Measurements from ENCODE around the gene AADACL4.

The AADACL4 gene

DNA sequence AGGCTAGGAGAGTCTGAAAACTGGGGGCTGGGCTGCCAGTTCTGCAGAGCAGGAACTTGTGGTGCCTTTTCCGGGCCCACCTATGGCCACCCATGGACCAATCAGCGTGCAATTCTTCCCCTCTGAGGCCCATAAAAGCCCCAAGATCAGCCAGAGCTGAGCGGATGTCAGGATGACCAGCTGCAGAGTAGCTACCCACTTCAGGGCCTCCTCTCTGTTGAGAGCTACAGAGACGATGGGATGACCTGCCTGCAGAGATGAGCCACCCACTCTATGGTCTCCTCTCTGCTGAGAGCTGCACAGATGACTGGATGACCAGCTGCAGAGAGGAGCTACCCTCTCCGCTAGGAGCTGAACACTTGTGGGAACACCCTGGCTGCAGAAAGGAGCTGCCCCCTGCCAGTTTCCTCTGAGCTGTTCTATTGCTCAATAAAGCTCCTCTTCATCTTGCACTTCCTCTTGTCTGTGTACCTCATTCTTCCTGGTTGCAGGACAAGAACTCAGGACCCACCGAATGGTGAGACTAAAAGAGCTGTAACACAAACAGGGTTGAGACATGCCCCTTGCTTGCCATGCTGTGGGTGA is 12.8 kb upstream of the AADACL4 start:
- H3K9me3 ChIP-seq (ENCODE audit: control insufficient read depth, insufficient read depth, low read length) = 0 out of 2 replicates have a peak, but pooled peaks cover 7% of the 10 kb centered on the region
- no peak overlapping the region for H3K9ac ChIP-seq (ENCODE audit: low read depth, low read length)
- H3K4me1 ChIP-seq (ENCODE audit: control insufficient read depth, insufficient read depth, low read length) = peaks cover 25% of the 10 kb centered on the region
- H3K4me3 ChIP-seq (ENCODE audit: low read depth, low read length) = no peak overlapping the region
- H3K27ac ChIP-seq (ENCODE audit: low read depth, low read length) = no peak overlapping the region
- no peaks in the 10 kb centered on the region for H3K27me3 ChIP-seq (ENCODE audit: control insufficient read depth, insufficient read depth, low read length)
- H3K36me3 ChIP-seq (ENCODE audit: control insufficient read depth, insufficient read depth, low read length) = no peaks in the 10 kb centered on the region

DNA sequence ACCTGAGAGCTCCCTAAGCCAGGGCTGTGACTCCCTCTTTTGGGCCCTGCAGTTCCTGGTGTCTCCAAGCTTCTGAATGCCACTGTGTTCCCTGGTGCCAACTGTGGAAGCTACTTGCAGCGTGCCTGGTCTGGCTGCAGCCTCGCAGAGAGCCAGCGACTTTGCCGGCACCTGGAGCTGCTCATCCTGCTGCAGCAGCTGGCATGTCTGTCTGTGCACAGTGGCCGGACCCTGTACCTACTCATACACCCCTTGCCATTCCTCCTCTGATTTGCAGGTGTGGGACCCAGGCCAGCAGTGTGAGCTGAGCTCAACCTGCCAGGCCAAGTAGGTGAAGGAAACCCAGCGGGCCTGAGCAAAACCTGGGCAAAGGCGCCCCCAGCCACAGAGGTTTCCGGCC is 12.3 kb upstream of the AADACL4 start:
- H3K4me3 ChIP-seq (ENCODE audit: low read depth, low read length) = no peak overlapping the region
- no peaks in the 10 kb centered on the region for H3K36me3 ChIP-seq (ENCODE audit: control insufficient read depth, insufficient read depth, low read length)
- peaks cover 27% of the 10 kb centered on the region for H3K4me1 ChIP-seq (ENCODE audit: control insufficient read depth, insufficient read depth, low read length)
- H3K27me3 ChIP-seq (ENCODE audit: control insufficient read depth, insufficient read depth, low read length) = no peaks in the 10 kb centered on the region
- H3K27ac ChIP-seq (ENCODE audit: low read depth, low read length) = no peak overlapping the region
- H3K9ac ChIP-seq (ENCODE audit: low read depth, low read length) = no peak overlapping the region
- H3K9me3 ChIP-seq (ENCODE audit: control insufficient read depth, insufficient read depth, low read length) = 0 out of 2 replicates have a peak, but pooled peaks cover 7% of the 10 kb centered on the region

DNA sequence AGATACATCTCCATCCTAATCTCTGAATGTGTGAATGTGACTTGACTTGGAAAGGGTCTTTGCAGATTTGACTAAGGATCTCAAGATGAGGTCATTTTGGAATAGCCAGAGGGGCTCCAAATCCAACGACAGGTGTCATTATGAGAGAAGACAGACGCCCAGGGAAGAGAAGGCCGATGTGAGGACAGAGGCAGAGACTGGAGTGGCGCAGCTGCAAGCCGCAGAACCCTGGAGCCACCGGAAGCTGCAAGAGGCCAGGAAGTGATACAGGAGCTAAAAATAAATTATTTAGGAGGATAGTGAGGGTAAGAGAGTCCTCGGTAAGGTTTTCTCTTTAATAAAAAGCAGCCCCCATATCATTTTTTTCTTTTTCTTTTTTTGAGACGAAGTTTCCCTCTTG is 9.7 kb upstream of the AADACL4 start:
- H3K9ac ChIP-seq (ENCODE audit: low read depth, low read length) = no peak overlapping the region
- H3K4me3 ChIP-seq (ENCODE audit: low read depth, low read length) = no peak overlapping the region
- H3K27ac ChIP-seq (ENCODE audit: low read depth, low read length) = no peak overlapping the region
- peaks cover 20% of the 10 kb centered on the region for H3K9me3 ChIP-seq (ENCODE audit: control insufficient read depth, insufficient read depth, low read length)
- H3K4me1 ChIP-seq (ENCODE audit: control insufficient read depth, insufficient read depth, low read length) = peaks cover 18% of the 10 kb centered on the region
- H3K27me3 ChIP-seq (ENCODE audit: control insufficient read depth, insufficient read depth, low read length) = no peaks in the 10 kb centered on the region
- no peaks in the 10 kb centered on the region for H3K36me3 ChIP-seq (ENCODE audit: control insufficient read depth, insufficient read depth, low read length)

DNA sequence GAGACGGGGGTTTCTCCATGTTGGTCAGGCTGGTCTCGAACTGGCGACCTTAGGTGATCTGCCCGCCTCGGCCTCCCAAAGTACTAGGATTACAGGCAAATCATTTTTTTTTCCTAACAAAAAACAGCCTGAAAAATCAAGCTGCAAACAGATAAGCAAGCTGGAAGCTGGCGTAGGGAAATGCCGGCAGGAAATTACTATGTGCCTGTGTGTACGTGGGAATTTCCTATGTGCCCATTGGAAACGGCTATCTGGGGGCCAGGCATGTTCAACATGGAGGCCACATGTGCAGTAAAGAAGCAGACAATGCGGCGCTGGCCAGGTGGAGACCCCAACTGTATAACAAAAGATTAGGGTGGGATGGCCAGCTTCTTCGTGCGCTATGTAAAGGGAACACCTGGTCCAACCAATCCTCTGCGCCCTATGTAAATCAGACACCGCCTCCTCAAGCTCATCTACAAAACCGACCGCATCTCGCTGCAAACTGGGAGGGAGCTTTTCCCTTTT is 9.1 kb upstream of the AADACL4 start:
- Histone ChIP-seq H3K9ac (ENCODE audit: low read depth, low read length) (no peak overlapping the region), H3K27ac (ENCODE audit: low read depth, low read length) (no peak overlapping the region), H3K36me3 (ENCODE audit: control insufficient read depth, insufficient read depth, low read length) (no peaks in the 10 kb centered on the region), H3K27me3 (ENCODE audit: control insufficient read depth, insufficient read depth, low read length) (no peaks in the 10 kb centered on the region), H3K4me1 (ENCODE audit: control insufficient read depth, insufficient read depth, low read length) (peaks cover 16% of the 10 kb centered on the region), H3K9me3 (ENCODE audit: control insufficient read depth, insufficient read depth, low read length) (peaks cover 25% of the 10 kb centered on the region), H3K4me3 (ENCODE audit: low read depth, low read length) (no peak overlapping the region)

DNA sequence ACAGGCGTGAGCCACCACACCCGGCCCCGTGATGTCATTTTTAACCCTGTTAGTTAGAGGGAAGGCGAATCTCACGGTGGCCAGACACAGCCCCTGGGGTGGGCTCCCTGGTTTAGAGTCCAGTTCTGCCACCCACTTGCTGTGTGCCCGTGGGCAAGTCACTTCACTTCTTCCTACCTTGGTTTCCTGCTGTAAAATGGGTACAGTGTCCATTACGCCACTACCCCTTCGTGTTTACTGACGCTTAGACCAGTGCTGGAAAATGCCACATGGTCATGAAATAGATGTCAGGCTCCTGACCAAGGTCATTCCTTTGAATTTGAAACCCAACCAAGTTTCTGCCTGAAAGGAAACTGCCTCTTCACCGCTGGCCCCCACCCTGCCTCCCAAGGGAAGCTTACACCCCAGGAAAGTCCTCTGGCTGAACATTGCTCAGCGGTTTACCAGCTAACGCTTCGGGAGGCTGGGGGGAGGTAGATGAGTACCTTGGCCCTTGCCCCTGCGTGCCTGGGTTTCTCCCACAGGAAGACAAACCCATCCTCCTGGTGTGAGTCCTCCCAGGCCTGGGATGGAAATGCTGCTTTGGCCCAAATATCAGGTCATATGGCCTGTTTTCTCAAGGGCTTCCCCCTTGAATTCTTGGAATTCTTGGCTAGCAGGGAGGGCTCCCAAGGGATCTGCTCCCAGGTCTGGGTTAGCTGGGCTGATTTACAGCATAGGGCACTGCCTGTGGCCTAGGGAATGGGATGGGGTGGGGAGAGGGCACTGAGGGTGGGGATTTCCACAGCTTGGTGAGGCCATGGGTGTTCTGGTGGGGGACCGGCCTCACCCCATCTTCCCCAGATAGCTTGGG is 7.6 kb upstream of the AADACL4 start:
- peaks cover 9% of the 10 kb centered on the region; the same call in 1 of the 2 replicates for H3K4me1 ChIP-seq (ENCODE audit: control insufficient read depth, insufficient read depth, low read length)
- H3K4me3 ChIP-seq (ENCODE audit: low read depth, low read length) = no peak overlapping the region
- no peaks in the 10 kb centered on the region for H3K36me3 ChIP-seq (ENCODE audit: control insufficient read depth, insufficient read depth, low read length)
- no peaks in the 10 kb centered on the region for H3K27me3 ChIP-seq (ENCODE audit: control insufficient read depth, insufficient read depth, low read length)
- H3K9me3 ChIP-seq (ENCODE audit: control insufficient read depth, insufficient read depth, low read length) = peaks cover 34% of the 10 kb centered on the region
- peak overlapping the region; percentile 62 for H3K27ac ChIP-seq (ENCODE audit: low read depth, low read length)
- no peak overlapping the region for H3K9ac ChIP-seq (ENCODE audit: low read depth, low read length)

DNA sequence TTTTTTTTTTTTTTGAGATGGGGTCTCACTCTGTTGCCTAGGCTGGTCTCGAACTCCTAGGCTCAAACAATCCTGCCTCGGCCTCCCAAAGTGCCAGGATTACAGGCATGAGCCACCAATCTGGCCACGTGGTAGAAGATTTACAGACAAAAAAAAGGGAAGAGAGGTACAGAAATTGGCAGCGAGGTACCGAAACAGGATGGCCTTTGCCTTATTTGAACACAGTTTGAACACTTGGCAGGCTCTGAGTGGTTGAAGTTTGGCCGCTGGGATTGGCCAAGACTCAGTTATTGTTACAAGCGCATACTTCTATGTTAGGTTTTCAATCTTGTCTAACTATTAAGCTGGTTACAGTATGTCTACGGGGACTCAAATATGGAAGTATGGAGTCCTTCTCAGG is 6.2 kb upstream of the AADACL4 start:
- Histone ChIP-seq H3K27me3 (ENCODE audit: control insufficient read depth, insufficient read depth, low read length) (no peaks in the 10 kb centered on the region), H3K4me1 (ENCODE audit: control insufficient read depth, insufficient read depth, low read length) (peaks cover 9% of the 10 kb centered on the region; the same call in 1 of the 2 replicates), H3K9me3 (ENCODE audit: control insufficient read depth, insufficient read depth, low read length) (peaks cover 36% of the 10 kb centered on the region)

DNA sequence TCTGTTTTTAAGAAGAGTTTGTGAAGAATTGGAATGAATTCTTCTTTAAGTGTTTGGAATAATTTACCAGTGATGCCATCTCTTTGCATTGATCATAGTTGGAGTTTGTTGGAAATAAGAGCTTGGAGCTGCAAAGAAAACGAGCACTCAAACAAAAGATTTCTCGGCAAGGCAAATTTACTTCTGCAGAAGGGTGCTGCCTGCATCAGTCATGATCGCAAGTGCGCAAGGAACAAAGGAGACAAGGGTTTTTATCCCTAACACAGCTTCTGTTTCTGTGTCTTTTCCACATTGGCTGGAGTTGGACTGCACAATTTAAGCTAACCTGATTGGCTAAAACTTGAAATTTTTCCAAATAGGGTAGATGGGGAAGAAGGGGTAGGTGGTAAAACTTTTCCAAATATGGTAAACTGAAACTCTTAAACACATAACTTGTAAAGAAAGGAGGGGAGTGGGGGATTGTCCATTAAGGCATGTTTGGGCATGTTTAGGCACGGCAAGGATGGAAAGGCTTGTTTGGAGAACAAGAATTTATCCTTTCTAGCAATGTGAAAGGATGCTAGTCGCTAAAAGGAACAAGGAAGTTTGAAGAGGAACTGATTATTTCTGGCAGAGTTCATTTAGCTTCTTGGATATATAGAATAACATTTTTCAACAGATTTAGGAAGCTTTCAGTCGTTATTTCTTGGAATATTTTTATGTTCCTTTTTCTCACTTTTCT is 3.5 kb upstream of the AADACL4 start:
- Histone ChIP-seq H3K27ac (ENCODE audit: low read depth, low read length) (no peak overlapping the region), H3K4me3 (ENCODE audit: low read depth, low read length) (no peak overlapping the region), H3K9me3 (ENCODE audit: control insufficient read depth, insufficient read depth, low read length) (peaks cover 36% of the 10 kb centered on the region), H3K27me3 (ENCODE audit: control insufficient read depth, insufficient read depth, low read length) (no peaks in the 10 kb centered on the region), H3K36me3 (ENCODE audit: control insufficient read depth, insufficient read depth, low read length) (no peaks in the 10 kb centered on the region), H3K4me1 (ENCODE audit: control insufficient read depth, insufficient read depth, low read length) (peaks cover 9% of the 10 kb centered on the region; the same call in 1 of the 2 replicates), H3K9ac (ENCODE audit: low read depth, low read length) (no peak overlapping the region)

More for the DNA sequence above, 6.2 kb upstream of the AADACL4 start:
- Histone ChIP-seq H3K27ac (ENCODE audit: low read depth, low read length) (no peak overlapping the region), H3K4me3 (ENCODE audit: low read depth, low read length) (no peak overlapping the region), H3K9ac (ENCODE audit: low read depth, low read length) (no peak overlapping the region), H3K36me3 (ENCODE audit: control insufficient read depth, insufficient read depth, low read length) (no peaks in the 10 kb centered on the region)

DNA sequence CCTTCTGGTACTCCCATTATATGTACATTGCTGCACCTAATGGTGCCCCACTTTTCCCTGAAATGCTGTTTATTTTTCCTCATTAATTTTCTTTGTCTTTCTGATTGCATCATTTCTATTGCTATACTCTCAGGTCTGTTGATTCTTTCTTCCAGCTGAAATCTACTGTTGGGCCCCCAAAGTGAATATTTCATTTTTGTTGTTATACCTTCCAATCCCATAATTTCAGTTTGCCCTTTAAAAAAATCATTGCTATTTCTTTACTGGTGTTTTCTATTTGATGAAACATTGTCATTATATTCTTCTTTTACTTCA is 3.0 kb upstream of the AADACL4 start:
- Histone ChIP-seq H3K27me3 (ENCODE audit: control insufficient read depth, insufficient read depth, low read length) (no peaks in the 10 kb centered on the region), H3K36me3 (ENCODE audit: control insufficient read depth, insufficient read depth, low read length) (no peaks in the 10 kb centered on the region), H3K4me3 (ENCODE audit: low read depth, low read length) (no peak overlapping the region), H3K27ac (ENCODE audit: low read depth, low read length) (no peak overlapping the region), H3K9ac (ENCODE audit: low read depth, low read length) (no peak overlapping the region), H3K9me3 (ENCODE audit: control insufficient read depth, insufficient read depth, low read length) (peaks cover 36% of the 10 kb centered on the region), H3K4me1 (ENCODE audit: control insufficient read depth, insufficient read depth, low read length) (peaks cover 9% of the 10 kb centered on the region; the same call in 1 of the 2 replicates)

DNA sequence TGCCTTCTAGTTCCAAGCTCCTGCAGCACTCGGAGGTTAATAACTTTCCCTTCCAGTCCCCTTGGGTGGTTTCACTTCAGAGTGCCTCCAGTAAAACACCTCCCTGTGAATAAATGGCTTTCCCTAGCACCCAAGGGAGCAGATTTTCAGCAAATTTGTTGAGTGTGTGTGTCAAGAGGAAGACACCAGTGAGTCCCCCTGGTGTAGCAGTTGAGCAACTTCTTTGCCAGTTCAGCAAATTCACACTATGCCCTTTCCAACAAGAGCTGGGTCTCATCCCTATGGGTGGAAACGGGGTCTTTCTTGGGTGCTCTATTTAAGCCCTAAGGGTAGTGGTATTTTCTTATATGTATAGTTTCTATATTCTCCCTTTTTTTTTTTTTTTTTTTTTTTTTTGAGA is 806 bp upstream of the AADACL4 start:
- Histone ChIP-seq H3K4me1 (ENCODE audit: control insufficient read depth, insufficient read depth, low read length) (no peaks in the 10 kb centered on the region), H3K4me3 (ENCODE audit: low read depth, low read length) (no peak overlapping the region), H3K9me3 (ENCODE audit: control insufficient read depth, insufficient read depth, low read length) (peaks cover 32% of the 10 kb centered on the region), H3K9ac (ENCODE audit: low read depth, low read length) (no peak overlapping the region), H3K36me3 (ENCODE audit: control insufficient read depth, insufficient read depth, low read length) (no peaks in the 10 kb centered on the region), H3K27ac (ENCODE audit: low read depth, low read length) (no peak overlapping the region), H3K27me3 (ENCODE audit: control insufficient read depth, insufficient read depth, low read length) (no peaks in the 10 kb centered on the region)

DNA sequence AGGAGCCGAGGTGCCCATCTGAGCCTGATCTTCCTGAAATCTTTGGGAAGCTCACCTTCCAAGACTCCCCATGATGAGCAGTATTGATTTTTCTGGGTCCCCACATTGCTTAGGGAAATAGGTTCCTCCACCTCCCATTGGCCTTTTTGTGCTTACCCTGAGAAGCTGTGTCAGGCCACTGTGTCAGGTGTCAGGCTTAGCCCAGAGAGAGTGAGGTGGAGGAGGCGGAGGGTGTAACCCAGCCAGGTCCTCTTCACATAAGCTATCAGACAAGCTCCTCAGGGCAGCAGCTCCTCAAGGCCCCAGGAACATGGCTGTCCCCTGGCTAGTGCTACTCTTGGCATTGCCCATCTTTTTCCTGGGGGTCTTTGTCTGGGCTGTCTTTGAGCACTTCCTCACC is 352 bp downstream of the AADACL4 start:
- Histone ChIP-seq H3K4me3 (ENCODE audit: low read depth, low read length) (no peak overlapping the region), H3K9me3 (ENCODE audit: control insufficient read depth, insufficient read depth, low read length) (peaks cover 22% of the 10 kb centered on the region), H3K36me3 (ENCODE audit: control insufficient read depth, insufficient read depth, low read length) (no peaks in the 10 kb centered on the region), H3K4me1 (ENCODE audit: control insufficient read depth, insufficient read depth, low read length) (no peaks in the 10 kb centered on the region), H3K27ac (ENCODE audit: low read depth, low read length) (no peak overlapping the region), H3K9ac (ENCODE audit: low read depth, low read length) (no peak overlapping the region), H3K27me3 (ENCODE audit: control insufficient read depth, insufficient read depth, low read length) (no peaks in the 10 kb centered on the region)

DNA sequence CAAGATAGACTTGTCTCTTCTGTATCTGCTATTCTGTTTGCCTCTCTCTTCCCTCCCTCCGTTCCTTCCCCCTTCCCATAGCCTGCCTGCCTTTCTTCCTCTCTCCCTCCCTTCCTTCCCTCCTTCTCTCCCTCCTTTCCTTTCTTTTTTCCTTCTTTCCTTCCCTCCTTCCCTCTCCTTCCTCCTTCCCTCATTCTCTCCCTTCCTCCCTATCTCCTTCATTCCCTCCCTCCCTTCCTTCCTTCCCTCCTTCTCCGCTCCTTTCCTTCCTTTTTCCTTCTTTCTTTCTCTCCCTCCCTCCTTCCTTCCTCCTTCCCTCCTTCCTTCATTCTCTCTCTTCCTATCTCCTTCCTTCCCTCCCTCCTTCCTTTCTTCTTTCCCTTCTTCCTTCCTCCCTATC is 944 bp downstream of the AADACL4 start:
- H3K27me3 ChIP-seq (ENCODE audit: control insufficient read depth, insufficient read depth, low read length) = no peaks in the 10 kb centered on the region
- no peaks in the 10 kb centered on the region for H3K36me3 ChIP-seq (ENCODE audit: control insufficient read depth, insufficient read depth, low read length)
- no peak overlapping the region for H3K4me3 ChIP-seq (ENCODE audit: low read depth, low read length)
- no peak overlapping the region for H3K9ac ChIP-seq (ENCODE audit: low read depth, low read length)
- H3K4me1 ChIP-seq (ENCODE audit: control insufficient read depth, insufficient read depth, low read length) = no peaks in the 10 kb centered on the region
- peaks cover 17% of the 10 kb centered on the region for H3K9me3 ChIP-seq (ENCODE audit: control insufficient read depth, insufficient read depth, low read length)
- no peak overlapping the region for H3K27ac ChIP-seq (ENCODE audit: low read depth, low read length)
